Measurements from ENCODE around the gene SCN4A.

SCN4A gene

DNA sequence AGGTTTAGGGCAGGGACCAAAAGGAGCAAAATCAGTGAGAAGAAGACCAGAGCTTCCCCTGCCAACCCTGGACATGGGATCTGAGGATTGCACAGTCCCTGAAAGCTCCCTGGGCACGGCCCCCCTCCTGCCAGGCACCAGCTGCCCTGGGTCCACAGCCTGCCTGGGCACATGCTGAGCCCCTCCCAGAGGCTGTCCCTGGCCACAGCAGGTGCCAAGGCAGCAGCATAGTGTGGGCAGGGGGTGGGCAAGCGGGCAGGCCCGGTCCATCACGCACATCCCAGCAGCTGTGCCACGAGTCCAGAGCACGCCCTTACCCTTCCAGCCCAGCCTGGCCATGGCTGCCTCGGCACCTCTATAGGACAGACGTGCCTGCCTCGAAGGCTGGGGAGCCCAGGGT, 12.7 kb downstream of the SCN4A start:
- no peak for DNase-seq (ENCODE audit: low spot score)

DNA sequence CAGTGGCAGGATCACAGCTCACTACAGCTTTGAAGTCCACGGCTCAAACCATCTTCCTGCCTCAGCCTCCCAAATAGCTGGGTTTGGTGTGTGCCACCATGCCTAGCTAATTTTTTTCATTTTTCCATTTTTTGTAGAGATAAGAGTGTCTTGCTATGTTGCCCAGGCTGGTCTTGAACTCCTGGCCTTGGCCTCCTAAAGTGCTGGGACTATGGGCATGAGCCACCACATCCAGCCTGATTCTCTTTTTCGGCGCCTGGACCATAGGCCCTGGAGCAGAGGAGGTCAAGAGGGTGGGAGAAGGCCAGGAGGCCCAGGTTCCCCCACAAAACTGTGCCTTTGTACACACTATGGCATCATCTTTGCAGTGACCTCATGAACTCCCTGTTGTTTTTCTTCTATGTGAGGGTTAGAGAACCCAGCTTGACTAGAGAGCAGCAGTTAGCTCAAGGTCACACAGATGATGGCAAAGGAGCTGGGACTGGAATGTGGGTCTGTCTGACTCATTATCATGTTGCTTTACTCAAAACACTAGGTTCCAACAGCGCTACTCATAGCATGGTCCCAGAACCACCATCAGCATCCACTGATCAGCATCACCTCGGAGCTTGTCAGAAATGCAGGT, 16.3 kb downstream of the SCN4A start:
- no peak for DNase-seq (ENCODE audit: low spot score)

DNA sequence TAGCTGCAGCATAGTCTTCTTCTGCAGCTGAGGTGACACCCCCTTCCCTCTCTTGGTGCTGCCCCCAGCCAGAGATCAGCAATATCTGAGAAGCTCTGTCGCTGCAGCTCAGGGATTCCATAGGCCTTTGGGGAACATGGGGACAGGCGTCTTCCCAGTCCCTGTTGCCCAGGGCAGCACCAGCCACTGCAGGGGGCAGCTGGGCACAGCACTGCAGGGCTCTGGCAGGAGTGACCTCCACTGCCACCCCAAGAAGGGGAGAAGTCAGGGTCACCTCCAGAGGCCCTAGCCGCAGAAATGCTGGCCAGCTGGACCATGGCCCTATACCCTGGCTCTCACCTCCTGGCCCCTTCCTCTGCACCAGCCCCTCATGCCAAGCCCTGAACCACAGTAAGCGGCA, 16.9 kb downstream of the SCN4A start:
- no peak for DNase-seq (ENCODE audit: low spot score)

DNA sequence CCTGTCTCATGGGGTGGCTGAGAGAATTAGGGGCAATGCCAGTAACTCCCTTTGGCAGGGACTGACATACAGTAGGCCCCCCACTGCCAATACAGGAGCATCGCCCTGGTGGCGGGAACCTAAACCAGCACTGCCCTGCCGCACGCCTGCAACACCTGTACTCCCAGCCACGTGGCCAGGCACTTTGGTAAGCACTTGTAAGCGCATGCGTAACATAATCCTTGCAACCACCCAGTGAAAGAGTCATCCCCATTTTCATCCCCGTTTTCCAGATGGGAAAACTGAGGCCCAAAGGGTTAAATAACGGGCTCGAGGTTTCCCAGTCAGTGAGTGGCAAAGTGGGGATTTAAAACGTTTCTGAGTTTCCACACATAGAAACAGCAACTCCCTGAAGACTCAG, 17.5 kb downstream of the SCN4A start:
- DNase-seq (ENCODE audit: low spot score) = no peak

DNA sequence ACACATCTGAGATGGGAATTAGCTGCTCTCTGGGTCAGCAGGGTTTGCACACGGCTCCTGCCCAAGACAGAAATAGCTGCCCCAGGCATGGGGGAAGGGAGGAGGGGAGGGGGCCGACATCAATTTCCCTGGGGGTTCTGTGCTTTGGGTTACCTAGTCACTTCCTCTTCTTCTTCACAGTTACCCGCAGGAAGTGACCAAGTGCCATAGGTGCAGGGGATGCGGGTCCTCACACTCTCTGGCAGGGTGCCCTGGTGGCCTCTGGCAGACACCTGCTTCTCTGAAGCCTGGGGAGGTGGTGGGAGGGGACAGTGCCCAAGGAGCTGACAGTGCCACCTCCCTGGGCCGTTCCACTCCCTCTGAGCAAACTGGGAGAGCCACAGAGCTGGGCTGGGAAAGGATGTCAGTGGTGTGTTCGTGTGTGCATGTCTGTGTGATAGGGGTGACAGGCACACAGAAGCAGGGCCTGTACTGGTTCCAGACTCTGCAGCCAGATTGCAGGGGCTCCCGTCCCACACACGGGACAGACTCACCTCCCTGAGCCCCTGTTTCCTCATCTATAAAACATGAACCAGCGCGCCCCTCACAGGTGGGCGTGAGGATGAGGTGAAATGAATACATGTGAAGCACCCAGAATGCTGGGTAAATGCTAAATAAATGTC, 18.2 kb downstream of the SCN4A start:
- no peak for DNase-seq (ENCODE audit: low spot score)

DNA sequence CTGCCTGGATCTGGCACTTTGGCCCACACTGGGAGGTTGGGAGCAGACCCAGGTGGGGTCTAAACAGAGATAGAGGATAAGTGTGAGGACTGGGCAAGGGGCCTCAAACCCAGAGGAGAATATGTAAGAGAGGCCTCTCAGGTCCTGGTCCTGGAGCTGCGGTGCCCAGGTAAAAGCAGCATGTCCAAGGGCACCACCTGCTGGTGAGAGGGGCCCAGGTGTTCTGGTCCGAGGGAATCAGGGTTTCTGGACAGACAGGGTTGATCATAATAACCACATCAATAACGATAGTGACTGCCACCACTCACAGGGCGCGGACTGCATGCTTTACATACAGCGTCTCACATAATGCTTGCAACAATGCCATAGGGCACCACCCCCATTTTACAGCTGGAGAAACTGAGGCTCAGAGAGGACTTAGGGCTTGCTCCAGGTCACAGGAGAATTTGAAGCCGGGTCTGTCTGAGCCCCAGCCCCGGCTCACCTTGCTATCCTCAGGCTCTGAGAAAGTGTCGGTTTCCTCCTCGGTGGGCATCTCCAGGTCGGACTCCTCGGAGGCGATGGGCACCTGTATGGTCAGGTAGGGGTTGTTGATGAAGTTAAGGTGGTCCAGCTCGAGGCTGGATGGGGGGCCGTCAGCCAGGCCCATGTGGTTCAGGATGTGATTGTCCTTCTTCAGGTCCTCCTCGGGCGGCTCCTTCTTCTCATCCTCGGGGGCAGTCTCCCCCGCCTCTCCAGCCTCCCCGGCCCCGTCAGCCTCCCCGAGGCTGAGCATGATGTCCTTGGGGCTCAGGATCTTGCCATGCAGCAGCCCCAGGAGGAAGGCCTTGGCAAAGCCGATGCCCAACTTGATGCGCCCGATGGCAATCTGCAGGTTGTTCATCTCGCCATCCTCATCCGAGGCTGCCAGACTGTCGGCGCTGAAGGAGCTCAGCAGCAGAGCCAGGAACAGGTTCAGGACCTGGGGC, 21.5 kb downstream of the SCN4A start:
- DNase-seq (ENCODE audit: low spot score) = no peak

DNA sequence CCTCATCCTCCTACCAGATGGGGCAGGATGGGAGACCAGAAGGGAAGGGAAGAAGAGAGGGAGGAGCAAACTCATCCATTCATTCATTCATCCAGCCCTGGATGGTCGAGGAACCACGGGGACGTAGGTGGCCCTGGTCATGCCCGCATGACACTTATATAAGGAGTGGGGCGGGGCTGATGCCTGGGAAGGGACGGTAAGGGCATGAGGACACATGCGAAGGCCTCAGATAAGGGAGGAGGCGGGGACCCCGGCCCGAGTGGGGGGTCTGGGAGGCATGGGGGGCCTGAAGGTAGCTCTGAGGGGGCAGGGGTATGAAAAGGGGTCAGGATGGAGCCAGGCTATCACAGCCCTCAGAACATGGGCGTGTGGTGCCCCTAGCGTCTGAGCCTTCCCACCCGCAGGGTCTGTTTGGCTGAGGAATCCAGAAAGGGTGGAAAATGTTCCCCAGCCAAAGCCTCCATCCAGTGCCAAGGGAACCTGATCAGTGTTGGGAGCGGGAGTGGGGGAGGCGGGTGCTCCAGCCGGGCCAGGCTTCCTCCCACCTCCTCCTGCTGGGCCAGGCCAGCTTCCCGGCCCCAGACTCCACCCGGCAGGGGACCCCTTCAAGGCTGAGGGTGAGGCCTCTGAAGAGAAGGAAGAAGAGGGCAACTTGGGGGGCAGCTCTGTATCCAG, 23.0 kb downstream of the SCN4A start:
- DNase-seq (ENCODE audit: low spot score) = no peak

DNA sequence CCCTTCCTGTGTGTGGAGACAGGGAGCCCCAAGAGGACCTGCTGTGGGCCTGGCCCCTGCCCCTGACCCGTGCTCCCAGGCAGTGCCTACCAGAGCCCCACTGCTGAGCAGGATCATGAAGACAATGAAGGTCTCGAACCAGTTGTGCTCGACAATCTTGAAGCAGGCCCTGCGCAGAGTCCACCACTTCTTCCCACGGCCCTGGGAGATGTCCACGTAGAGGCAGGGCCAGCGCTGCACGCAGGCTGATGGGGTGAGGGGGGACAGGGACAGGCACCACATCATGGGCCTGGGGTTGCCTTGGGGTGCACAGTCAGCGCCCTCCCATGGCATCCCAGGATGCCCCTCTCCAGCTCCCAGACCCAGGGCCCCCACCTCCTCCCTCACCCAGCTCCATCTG, 24.2 kb downstream of the SCN4A start:
- DNase-seq (ENCODE audit: low spot score) = no peak

DNA sequence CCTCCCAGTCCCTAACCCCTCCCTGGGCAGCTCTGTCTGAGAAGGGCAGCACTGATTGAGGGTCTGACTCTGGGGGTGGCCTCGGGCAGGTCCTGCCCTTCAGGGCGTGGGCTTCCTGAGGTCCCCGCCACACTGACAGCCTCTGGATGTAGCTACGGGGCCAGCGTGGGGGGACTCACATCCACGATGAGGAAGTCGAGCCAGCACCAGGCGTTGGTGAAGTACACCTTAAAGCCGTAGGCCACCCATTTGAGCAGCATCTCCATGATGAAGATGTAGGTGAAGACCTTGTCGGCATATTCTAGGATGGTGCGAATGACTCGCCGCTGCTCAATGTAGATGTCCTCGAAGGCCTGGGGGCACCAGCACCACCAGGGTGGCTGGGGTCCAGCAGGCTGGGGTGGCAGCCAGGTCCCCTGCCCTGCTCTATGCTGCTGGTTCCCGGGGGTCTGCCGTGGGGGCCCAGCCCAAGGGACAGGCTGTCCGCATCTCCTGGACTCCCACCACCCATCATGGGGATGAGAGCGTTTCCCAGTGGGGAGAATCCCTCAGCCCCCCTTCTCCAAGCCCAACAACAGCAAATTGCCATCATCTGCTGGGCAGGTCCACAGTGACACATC, 24.9 kb downstream of the SCN4A start:
- no peak for DNase-seq (ENCODE audit: low spot score)

DNA sequence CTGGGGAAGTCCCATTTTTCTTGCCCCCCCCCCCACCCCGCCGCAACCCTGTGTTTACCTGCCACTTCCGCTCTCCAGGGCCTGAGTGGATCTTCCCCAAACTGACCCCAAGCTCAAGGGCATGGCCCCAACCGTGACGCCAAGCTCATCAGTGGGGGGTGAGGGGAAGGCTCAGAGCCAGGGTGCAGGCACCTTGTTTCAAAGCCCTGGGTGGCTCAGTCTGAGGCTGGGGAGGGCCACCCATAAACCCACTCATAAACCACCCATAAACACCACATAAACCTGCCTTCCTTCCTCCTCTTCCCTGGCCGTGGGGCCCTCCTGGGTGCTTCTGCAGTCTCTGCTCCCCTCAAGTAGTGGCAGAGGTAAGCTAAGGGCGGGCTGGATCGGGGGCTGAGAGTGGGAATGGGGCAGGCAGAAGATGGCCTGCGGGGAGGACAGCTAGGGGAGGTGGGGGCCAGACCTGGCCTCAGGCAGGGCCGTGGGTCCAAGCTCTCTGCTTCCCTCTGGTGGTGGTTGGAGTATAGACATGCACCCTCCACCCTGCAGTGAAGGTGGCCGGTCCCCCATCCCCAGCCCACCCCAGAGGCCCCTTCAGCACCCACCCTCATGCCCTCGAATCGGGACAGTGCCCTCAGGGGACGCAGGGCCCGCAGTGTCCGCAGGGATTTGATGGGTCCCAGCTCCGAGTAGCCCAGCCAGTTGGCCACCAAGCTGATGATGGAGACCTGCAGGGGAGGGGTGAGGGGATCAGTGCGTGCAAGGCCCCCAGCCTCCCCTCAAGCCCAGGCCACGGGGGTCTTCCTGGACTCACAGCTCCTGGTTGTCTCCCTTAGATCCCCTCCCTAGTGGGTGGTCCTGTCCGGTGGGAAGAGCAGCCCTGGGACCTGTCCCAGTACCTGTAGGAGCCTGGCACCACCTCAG, 26.0 kb downstream of the SCN4A start:
- peak; percentile 55 for DNase-seq (ENCODE audit: low spot score)

DNA sequence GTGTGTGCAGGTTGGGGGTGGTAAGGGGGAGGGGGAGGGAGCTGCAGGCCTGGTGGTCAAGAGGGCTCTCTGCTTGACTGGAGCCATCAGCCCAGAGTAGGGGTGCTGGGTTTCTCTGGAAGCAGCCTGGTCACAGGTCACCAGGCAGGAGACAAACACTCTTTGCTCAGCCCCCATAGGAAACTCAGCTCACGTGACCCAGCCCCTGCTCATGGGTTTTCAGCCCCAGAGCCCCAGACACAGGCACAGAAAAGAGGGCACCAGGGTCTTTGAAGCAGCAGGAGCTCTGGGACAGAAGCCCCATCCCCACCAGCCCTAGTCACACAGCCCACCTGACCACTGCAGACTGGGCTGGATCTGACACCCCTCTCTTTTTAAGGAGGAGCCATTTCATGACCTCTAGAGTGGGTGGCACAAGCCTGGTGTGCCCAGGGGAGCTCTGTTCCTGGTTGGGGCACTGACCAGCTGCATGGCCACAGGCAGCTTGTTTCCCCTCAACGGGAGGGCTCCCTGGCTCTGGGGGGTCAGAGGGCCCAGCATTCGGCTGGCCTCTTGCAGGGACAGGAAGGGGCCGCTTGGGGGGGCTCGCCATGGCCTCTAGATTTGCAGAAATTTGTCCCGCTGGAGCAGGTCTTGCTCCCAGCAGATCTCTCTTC, 26.8 kb downstream of the SCN4A start:
- DNase-seq (ENCODE audit: low spot score) = no peak

DNA sequence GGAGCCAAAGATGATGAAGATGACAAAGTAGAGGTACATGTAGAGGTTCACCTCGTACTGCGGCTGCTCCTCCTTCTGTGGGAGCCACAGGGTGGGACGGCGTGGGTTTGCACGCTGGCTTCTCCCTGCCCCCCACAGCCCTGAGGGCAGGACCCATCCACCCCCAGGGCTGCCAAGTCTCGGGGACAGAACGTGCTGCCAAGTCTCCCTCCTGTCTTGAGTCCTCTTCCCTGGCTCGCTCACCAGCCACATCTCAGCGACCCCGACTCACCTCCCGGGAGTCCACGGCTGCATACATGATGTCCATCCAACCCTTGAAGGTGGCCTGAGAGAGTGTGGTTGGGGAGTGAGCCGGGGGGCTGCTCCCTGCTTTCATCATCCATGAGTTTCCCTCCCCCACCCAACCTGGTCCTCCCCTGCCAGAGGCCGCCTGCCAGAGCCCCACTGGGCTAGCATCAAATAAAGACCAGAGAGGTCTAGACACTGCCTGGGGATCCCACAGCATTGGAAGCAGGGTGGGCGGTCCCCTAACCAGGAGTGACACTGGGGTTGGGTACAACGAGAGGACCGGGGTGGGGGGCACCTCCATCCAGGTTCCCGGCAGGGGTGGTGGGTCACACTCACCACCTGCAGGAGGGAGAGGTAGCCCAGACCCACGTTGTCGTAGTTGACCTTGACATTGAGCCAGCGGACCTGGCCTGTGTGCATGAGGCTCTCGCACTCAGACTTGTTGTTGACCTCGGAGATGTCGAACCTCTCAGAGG, 27.8 kb downstream of the SCN4A start:
- no peak for DNase-seq (ENCODE audit: low spot score)

DNA sequence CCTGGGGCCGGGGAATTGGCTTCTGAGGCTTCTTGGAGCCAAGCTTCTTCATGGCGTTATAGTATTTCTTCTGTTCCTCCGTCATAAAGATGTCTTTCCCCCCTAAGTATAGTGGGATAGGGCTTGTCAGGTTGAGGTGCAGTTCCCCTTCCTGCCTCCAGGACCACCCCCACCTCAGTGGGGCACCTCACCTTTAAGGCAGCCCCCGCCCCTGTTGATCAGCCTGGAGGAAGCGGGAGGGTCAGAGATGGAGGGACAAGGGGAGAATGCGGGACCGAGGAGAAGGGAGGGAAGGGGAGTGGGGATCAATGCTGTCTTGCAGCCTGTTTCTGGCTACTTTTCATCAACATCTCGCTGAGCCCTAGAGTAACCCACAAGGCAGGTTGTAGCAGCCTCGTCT, 29.0 kb downstream of the SCN4A start:
- DNase-seq (ENCODE audit: low spot score) = no peak

DNA sequence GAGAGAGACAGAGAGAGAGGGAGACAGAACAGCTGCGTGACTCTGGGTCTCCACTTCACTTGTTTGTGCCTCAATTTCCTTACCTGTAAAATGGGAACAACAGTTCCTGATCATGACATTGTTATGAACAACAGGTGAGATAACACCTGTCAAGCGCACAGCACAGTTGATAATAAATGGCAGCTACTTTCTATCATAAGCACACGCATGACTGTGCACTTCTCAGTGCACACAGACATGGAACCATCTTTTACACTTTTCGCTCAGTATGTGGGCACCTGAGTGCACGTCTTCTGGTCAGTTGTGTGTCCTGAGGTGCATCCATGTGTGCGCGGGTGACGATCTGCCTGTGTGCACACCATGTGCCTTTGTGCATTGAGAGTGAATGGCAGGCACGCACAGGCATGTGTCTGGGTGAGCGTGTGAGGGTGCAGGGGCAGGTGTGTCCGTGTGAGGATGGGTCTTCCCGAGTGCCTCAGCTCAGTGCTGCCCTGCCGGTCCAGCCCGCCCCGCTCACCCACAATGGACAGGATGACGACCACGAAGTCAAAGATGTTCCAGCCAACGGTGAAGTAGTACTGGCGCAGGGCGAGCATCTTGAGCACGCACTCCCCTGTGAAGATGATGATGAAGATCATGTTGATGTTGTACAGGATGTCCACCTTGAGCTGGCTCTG, 30.3 kb downstream of the SCN4A start:
- no peak for DNase-seq (ENCODE audit: low spot score)

DNA sequence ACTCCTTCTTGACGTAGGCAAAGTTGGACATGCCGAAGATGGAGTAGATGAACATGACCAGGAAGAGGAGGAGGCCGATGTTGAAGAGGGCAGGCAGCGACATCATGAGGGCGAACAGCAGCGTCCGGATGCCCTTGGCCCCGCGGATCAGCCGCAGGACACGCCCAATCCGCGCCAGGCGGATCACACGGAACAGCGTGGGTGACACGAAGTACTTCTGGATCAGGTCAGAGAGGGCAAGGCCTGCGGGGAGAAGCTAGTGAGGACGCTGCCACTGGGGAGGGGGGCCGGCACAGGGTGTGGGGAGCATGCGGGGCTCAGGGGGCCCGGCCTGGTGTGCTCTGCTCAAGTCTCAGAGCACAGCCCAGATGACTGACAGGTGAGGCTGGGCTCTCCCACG, 31.0 kb downstream of the SCN4A start:
- no peak for DNase-seq (ENCODE audit: low spot score)

DNA sequence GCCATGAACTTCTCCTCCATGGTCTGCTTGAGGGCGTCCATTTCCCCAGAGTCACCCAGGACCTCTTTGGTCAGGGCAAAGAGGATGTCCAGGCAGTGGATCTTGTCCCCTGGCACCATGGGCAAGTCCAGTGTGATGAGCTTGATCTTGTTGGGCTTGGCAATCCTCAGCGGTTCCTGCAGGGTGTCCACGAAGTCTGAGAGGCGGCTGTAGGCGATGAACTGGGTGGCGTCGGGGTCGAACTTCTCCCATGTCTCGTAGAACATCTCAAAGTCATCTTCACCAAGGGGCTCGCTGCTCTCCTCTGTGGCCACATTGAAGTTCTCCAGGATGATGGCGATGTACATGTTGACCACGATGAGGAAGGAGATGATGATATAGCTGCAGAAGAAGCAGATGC, 31.6 kb downstream of the SCN4A start:
- DNase-seq (ENCODE audit: low spot score) = no peak

DNA sequence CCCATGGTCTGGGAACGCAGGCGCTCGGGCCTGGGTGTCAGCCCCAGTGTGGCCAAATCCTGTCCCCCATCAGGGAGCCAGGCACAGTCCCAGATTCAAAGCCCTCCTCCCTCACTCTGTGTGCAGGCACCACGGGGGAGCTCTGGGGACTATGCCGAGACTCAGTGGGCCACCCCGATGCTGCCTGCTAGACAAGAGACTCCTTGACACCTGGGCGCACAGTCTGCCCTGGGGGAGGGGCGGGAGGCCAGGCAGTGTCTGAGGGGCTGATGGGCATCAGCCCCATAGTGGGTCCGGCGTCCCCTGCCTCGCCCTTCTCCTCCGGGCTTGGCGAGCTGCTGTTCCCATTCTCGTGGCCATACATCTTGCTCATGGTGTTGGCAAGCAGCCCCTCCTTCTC, 32.1 kb downstream of the SCN4A start:
- DNase-seq (ENCODE audit: low spot score) = no peak

DNA sequence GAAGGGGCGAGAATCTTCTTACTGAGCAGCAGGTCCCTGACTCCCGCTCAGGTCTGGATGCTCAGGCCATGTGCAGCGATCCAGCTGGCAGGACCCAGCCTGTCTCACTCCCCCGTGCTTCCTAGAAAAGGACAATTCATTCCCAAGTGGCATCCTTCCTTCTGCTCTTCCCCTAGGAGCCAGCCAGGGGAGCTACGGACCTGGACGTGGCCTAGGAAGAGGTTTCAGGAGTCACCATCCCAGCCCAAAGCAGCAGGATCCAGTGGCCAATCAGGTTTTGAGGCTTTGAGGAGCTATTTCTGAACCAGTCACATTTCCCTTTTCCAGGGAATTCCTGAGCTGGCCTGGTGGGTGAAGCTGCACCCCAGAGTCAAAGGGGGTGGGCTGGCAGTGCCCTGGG, 32.8 kb downstream of the SCN4A start:
- DNase-seq (ENCODE audit: low spot score) = no peak

DNA sequence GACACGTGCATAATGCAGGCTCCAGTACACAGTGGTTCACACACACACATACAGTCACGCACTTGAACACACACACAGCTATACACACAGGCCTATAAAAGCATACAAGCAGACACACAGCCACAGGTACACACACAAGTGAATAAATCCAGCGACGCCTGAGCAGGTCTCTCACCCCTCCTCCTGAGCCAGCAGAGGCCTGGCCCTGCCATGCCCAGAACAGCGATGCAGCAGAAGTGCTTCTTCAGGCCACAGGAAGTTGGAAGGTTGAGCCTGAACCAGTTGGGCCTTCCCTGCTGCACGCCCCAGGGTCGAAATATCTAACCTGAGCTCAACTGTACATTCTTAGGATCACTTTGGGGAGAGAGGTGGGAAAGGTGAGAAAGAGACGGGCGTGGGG, 33.3 kb downstream of the SCN4A start:
- no peak for DNase-seq (ENCODE audit: low spot score)

Data from SK-N-DZ (cell line).